Epidermal melanocyte (primary cell): ENCODE data around the gene CPPED1.
"Not testable (repeated sequence)": the region's sequence is repeated elsewhere in the genome, so short reads cannot be mapped to it uniquely, and the experiment has no call there.

Source experiments
- DNase-seq: peaks from one replicate; pipeline ENCODE4 v3.0.0; 2011; ENCODE audit warnings: low spot score; ENCODE audit not compliant: insufficient read length

CPPED1 gene, protein sequence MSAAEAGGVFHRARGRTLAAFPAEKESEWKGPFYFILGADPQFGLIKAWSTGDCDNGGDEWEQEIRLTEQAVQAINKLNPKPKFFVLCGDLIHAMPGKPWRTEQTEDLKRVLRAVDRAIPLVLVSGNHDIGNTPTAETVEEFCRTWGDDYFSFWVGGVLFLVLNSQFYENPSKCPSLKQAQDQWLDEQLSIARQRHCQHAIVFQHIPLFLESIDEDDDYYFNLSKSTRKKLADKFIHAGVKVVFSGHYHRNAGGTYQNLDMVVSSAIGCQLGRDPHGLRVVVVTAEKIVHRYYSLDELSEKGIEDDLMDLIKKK

GRCh38 chr16:12803203-12804093 lies at the start of gene CPPED1:
CPPED1 (minus strand) TSS chr16:12803887; CDS start chr16:12803776, 111 bp downstream.
- peak; percentile 91 for DNase-seq

DNA sequence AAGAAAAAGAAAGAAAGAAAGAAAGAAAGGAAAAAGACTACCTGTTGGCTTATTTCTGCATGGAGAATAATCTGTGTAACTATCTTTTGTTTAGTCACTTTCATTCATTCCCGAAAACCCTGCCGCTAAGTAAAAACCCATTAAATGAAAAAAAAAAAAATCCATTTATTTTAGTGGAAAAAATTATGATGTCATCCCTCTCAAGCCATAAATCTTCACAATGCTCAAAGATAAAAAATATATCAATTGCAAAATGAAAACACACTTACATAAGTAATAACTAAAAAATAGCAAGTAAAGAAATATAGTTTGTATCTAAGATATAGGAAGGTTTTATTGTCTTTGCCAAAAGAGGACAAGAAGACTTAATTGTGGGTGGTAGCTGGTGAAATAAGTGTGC lies 46.5 kb upstream of the CPPED1 start:
- no peak for DNase-seq

- DNase-seq, result no peak
Measured at GRCh38 chr16:12846592-12846991, 42.9 kb upstream of the CPPED1 start.

DNA sequence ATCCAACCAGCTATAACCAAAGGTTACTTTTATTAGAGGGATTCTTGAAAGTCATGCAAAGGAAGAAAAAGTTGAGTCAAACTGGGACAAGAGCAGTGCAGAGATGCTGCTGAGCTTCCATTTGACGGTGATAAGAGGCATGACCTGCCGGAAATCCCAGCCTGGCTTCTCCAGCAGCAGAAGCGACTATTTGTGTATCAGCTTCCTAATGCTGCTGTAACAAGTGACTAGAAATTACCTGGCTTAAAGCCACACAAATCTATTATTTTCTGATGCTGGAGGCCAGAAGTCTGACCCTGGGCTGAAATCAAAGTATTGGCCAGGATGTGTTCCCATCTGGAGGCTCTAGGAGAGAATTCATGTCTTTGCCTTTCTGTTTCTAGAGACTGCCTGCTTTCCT lies 41.6 kb upstream of the CPPED1 start:
- no peak for DNase-seq

DNA sequence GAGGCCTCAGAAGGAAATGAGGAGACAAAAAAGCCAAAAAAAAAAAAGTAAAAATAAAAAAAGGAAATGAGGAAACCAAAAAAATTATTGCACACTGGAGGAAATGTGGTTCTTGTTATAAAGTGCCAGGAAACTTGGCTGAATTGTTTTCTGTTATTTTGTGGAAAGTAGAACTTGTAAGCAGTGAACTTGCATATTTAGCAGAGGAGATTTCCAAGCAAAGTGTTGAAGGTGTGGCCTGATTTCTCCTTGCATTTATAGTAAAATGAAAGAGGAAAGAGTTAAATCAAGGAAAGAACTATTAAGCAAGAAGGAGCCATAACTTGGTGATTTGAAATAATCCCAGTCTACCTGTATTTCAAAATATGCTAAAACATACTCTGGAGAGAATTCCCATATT lies 34.1 kb upstream of the CPPED1 start:
- DNase-seq, result no peak

- no peak for DNase-seq
Measured at GRCh38 chr16:12837291-12837690, 33.6 kb upstream of the CPPED1 start.

GRCh38 chr16:12833926-12834325 lies 30.2 kb upstream of the CPPED1 start:
- DNase-seq, result no peak

DNA sequence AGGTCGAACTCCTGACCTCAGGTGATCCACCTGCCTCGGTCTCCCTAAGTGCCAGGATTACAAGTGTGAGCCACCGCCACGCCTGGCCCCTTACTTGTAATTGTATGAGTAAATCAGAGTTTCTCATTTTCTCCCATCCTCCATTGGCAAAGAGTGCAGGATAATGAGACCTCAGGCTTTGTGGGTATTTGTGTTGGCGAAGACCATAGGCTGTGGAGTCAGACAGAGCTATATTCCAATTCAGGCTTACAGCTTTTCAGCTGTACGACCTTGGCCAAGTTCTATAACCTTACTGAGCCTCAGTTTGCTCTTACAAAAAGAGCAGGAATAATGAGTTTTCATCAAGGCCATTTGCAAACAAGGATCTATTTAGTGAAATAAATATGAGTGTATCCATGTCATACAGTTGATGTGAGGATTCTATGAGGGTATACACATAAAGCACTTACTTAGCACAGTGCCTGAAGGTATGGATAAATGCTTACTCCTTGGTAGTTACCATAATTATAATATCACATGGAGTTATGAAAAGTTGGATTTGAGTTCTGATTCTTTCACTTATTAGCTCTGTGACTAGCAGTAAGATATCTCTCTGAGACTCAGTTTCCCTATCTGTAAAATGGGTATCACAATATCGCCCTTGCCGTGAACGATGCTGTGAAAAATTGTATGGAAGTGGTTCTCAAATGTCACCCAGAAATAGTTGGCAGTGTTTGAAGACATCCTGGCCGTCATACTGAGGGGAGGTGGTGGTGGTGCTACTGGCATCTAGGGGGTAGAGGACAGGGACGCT lies 25.6 kb upstream of the CPPED1 start:
- DNase-seq, result no peak

DNA sequence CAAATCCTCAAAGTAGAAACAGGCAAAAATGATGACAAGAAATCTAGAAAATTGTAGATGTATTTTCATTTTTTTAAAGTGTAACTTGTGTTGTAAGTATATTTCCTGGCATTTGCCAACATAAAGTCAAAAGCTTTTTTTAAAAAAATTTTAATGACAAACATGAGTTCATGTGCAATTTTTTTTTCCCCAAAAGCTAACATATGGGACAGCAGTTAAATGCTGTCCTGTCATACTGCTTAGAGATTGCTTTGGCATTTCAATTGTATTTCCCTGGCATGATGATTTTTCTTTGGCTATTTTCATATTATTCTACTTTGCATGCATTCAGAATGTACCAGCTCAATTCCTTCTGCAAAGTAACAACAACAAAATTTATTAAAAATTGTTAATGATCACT lies 24.5 kb upstream of the CPPED1 start:
- DNase-seq, result no peak

GRCh38 chr16:12826559-12826958 lies 22.9 kb upstream of the CPPED1 start:
- DNase-seq, result no peak

DNA sequence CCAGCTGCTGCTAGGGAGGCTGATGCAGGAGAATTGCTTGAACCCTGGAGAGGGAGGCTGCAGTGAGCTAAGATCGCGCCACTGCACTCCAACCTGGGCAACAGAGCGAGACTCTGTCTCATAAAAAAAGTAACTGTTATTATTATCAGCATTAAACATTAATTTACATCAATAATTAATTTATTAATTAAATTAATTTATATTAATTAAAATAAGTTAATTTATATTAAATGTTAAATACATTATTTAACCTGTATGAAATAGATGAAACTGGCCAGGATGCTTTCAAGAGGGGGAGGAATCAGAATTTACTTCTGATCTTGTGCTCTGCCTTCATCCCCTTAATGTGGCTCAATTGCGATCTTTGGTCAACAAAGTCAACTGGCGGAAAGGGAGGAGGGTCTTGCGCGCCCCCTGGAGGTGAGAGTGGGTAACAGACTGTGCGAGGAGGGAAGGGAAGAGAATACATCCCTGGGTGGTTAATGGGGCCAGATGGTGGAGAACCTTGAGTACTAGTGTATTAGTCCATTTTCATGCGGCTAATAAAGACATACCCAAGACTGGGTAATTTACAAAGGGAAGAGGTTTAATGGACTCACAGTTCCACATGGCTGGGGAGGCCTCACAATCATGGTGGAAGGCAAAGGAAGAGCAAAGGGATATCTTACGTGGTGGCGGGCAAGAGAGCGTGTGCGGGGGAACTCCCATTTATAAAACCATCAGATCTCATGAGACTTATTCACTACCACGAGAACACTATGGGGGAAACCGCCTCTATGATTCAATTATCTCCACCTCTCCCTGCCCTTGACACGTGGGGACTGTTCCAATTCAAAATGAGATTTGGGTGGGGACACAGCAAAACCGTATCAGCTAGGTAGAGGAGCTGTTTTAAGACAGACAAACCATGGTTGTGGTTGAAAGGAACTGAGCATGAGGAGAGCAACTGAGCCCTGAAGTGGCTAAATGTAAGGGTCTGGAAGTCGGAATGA lies 15.7 kb upstream of the CPPED1 start:
- peak; percentile 70 for DNase-seq

DNA sequence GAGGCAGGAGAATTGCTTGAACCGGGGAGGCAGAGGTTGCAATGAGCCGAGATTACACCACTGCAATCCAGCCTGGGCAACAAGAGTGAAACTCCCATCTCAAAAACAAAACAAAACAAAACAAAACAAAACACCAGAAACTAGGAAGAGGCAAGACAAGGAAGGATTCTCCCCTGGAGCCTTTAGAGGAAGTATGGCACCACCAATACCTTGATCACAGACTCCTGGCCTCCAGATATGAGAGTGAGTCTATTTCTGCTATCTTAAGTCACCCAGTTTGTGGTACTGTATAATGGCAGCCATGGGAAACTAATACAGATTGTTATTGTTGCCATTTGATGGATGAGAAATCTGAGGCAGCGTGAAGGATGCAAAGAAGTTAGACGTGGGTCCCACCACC lies 14.6 kb upstream of the CPPED1 start:
- DNase-seq, result no peak

- not testable (repeated sequence) for DNase-seq
Measured at GRCh38 chr16:12816791-12817214, 13.1 kb upstream of the CPPED1 start.

DNA sequence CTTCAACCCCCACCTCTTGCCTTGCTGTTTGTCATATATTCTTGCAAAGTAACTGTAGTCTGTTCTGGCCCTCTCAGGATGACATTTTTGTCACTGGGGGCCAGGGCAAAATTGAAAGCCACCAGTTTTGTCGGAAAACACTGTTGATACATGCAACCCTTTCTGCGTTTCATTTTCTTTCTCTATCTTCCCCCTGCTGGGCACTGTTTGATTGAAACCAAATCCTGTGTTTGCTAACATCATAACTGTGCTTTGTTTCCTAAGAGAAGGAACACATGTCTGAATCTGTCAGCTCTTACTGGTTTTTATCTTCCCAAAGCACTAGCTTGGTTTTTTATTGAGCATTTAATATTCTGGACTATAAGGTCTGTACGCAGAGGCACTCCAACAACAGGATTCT lies 11.7 kb upstream of the CPPED1 start:
- no peak for DNase-seq

DNA sequence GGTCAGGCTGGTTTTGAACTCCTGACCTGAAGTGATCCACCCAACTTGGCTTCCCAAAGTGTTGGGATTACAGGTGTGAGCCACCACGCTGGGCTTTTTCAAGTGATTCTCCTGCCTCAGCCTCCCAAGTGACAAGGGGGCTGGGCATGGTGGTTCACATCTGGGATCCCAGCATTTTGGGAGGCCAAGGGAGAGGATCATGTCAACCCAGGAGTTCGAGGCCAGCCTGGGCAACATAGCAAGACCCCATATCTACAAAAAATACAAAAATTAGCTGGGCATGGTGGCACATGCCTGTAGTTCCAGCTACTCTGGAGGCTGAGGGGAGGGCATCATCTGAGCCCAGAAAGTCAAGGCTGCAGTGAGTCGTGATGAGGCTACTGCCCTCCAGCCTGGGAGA lies 10.0 kb upstream of the CPPED1 start:
- not testable (repeated sequence) for DNase-seq

DNA sequence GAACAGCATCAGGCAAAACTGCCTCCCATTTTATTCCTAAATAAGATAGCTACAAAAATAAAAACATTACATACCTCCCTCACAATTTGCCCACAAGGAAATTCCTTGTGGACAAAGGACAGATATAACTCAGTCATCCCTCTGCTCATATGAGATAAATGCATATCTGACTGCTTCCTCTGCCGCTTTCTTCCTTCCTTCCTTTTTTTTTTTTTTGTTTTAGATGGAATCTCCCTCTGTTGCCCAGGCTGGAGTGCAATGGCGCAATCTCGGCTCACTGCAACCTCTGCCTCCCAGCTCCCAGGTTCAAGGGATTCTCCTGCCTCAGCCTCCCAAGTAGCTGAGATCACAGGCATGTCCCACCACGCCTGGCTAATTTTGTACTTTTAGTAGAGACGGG lies 9.6 kb upstream of the CPPED1 start:
- not testable (repeated sequence) for DNase-seq

- no peak for DNase-seq
Measured at GRCh38 chr16:12811441-12812383, 8.0 kb upstream of the CPPED1 start.

- DNase-seq, result no peak
Measured at GRCh38 chr16:12805066-12805465, 1.4 kb upstream of the CPPED1 start.

DNA sequence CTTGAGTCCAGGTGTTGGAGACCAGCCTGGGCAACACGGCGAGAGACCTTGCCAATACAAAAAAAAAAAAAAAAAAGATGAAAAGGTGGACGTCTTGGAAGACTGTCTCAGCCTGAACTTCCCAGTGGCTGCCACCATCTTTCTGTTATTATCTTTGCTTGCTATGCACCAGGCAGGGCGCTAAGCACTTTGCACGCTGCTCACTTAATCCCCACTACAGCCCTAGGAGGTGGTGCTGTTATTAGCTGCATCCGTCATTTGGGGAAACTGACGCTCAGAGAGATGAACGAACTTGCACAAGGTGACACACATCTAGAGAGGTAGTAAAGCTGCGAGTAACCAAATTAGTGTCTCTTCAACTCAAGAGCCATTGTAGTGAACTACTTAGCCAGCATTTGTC lies 708 bp upstream of the CPPED1 start:
- no peak for DNase-seq
